Measurements from ENCODE around the gene BCOR. TPM values are rescaled to one million over a fixed set of nuclear protein-coding genes. Genes with fewer than 3 reads are reported as not detected.

The BCOR gene
- total and polyA plus RNA-seq, 9 of the 15 experiments (the other 6 are each of a cell fraction or from before 2014, with no cell fraction given), result 27.5 to 113 (median 37.6) TPM

GRCh38 chrX:40104630-40104984, 6.8 kb upstream of the BCOR start:
- no peaks in the 10 kb centered on the region for H3K9me1 ChIP-seq (ENCODE audit: control insufficient read depth, insufficient read depth, low read length)
- ChIA-PET CTCF (ENCODE audit: low intra/inter-chr PET ratio) (no interaction called here), POLR2A (interaction anchor here (0.6 to 3.9 kb wide), 8 partner anchors 9 to 72 kb away, joined by 3 to 18 read pairs (median 6); no protein-coding TSS in a partner anchor)
- peak overlapping the region; percentile 46 for H3K4me3 ChIP-seq
- WGBS (ENCODE audit: insufficient coverage, low coverage, missing lambda C conversion rate), result 2% methylated on average over 22 of the region's 39 CpGs
- H3K27me3 ChIP-seq (ENCODE audit: control insufficient read depth in 2 of 2, insufficient read depth in 2 of 2, low read length in 2 of 2), result no peaks in the 10 kb centered on the region
- in situ Hi-C loops (cut with MboI), result loop anchor here (10.0 kb wide), 2 partner anchors 50 to 160 kb away; no protein-coding TSS in a partner anchor
- H3K9ac ChIP-seq (ENCODE audit: insufficient read depth in 1 of 2, low read depth in 2 of 2, low read length in 2 of 2), result peak overlapping the region; percentile 85 to 98; a peak in 3 of 4 replicates
- H3K4me2 ChIP-seq (ENCODE audit: insufficient read depth, low read length), result peak overlapping the region; percentile 84
- no peak for FAIRE-seq
- DNase-seq (ENCODE audit: extremely low read depth in 1 of 4, low spot score in 3 of 4), result peak in 1 of 4 experiments; percentile 49
- H4K20me1 ChIP-seq (replicated peaks; ENCODE audit: control insufficient read depth, insufficient read depth, low read length), result no peaks in the 10 kb centered on the region
- ATAC-seq, result no peak
- peaks cover 91% of the 10 kb centered on the region for H3K79me2 ChIP-seq (ENCODE audit: control insufficient read depth, insufficient read depth, low read length)
- H3K27ac ChIP-seq (ENCODE audit: extremely low read depth, low read depth, low read length), result peak overlapping the region; percentile 95
- no peak overlapping the region for H2AFZ ChIP-seq (ENCODE audit: low read depth, low read length)
- no peaks in the 10 kb centered on the region for H3K36me3 ChIP-seq (ENCODE audit: control insufficient read depth, insufficient read depth, low read length)
- BruUV-seq (replicated peaks), result no TSS peak
- H3K9me3 ChIP-seq (replicated peaks; ENCODE audit: control insufficient read depth, insufficient read depth, low read depth, low read length), result no peaks in the 10 kb centered on the region
- peaks cover 59 to 89% of the 10 kb centered on the region in 2 experiments for H3K4me1 ChIP-seq (replicated peaks in 1 of 2; ENCODE audit: control insufficient read depth in 2 of 2, insufficient read depth in 2 of 2, low read length in 2 of 2)
- intact Hi-C loops (cut with micrococcal nuclease), result loop anchor here (2.0 to 10.0 kb wide), 2 partner anchors 68 to 370 kb away; no protein-coding TSS in a partner anchor
- TF ChIP-seq KDM1A (IDR thresholded peaks at IDR 0.05) (no peak), TEAD2 (tag; IDR thresholded peaks at IDR 0.05) (no peak), IFI16 (CRISPR knock-in tag; IDR thresholded peaks at IDR 0.05) (no peak), KDM2B (CRISPR knock-in tag; IDR thresholded peaks at IDR 0.05) (no peak), BDP1 (IDR thresholded peaks at IDR 0.05; ENCODE audit: insufficient read depth, insufficient read length) (no peak), GTF2B (IDR thresholded peaks at IDR 0.05; ENCODE audit: extremely low read depth, insufficient read length) (no peak), CCAR2 (IDR thresholded peaks at IDR 0.05; ENCODE audit: low read depth, low read length) (no peak), ZSCAN32 (CRISPR knock-in tag; IDR thresholded peaks at IDR 0.05) (no peak), TCF3 (CRISPR knock-in tag; IDR thresholded peaks at IDR 0.05) (no peak), PCBP1 (IDR thresholded peaks at IDR 0.05; ENCODE audit: low read depth, low read length, poor library complexity, severe bottlenecking) (peak; percentile 74), ZNF3 (CRISPR knock-in tag; IDR thresholded peaks at IDR 0.05) (no peak), CREB5 (CRISPR knock-in tag; IDR thresholded peaks at IDR 0.05) (no peak), MYC (IDR thresholded peaks at IDR 0.05; ENCODE audit: low read depth, low read length) (no peak), MYC (CRISPR knock-in tag; IDR thresholded peaks at IDR 0.05; ENCODE audit: borderline replicate concordance, low read depth) (no peak), RREB1 (CRISPR knock-in tag; IDR thresholded peaks at IDR 0.05) (no peak), ARID2 (IDR thresholded peaks at IDR 0.05) (no peak), ZNF717 (CRISPR knock-in tag; IDR thresholded peaks at IDR 0.05) (no peak)
